K562 (cell line): ENCODE data around the gene PHLDB1. TPM values are rescaled to one million over a fixed set of nuclear protein-coding genes. Genes with fewer than 3 reads are reported as not detected.
A peak's percentile ranks its signal among the peaks of the same experiment; 100 is the strongest.

Source experiments
- BRF2 ChIP-seq: IDR thresholded peaks from 3 replicates; pipeline ENCODE4 v1.6.1; 2011; ENCODE audit warnings: borderline replicate concordance, mild to moderate bottlenecking; ENCODE audit not compliant: insufficient read length, insufficient read depth
- GABPA ChIP-seq: fragments of 200-800 bp; sonication (Bioruptor generic); conservative IDR thresholded peaks from 2 replicates; pipeline ENCODE4 v1.6.1; 2016; ENCODE audit warnings: low read depth, missing genetic modification characterization, missing compliant biosample characterization
- polyA plus RNA-seq, 8 experiments: library from polyadenylated mRNA; depleted of rRNA in 4 of 8; stranded (reverse) in 5 of 8; unstranded in 3 of 8; fragments of >200 nt; fragmentation: Nextera tagmentation in 2 of 8; fragmentation: Illumina TruSeq in 1 of 8; extraction: Ambion mirVana in 2 of 8; extraction: Trizol in 1 of 8; gene quantifications; 2 replicates each; pipeline versions ENCODE4 v1.2.1 to v1.2.3, GENCODE V29; 2011 to 2014; ENCODE audit warnings: inconsistent platforms in 1 of 8, missing spikeins in 1 of 8
- total RNA-seq, 7 experiments: library from RNA; depleted of rRNA in 6 of 7; stranded (reverse); fragments of >200 nt in 6 of 7; fragmentation: Illumina TruSeq in 2 of 7; extraction: Trizol in 2 of 7; gene quantifications; 2 replicates each; pipeline versions ENCODE4 v1.2.1 to v1.2.3, GENCODE V29; 2011 to 2021; ENCODE audit warnings: low replicate concordance in 1 of 7
- TF ChIP-seq, protein P1 (sequence below): fragments of 450-650 bp; IDR thresholded peaks from 2 replicates; pipeline ENCODE4 v1.6.1; 2017; ENCODE audit warnings: antibody characterized with exemption, mild to moderate bottlenecking

Gene PHLDB1
- total and polyA plus RNA-seq, 9 of the 15 experiments (the other 6 are each of a cell fraction or from before 2014, with no cell fraction given) = 2.0 to 28.7 (median 16.2) TPM

DNA sequence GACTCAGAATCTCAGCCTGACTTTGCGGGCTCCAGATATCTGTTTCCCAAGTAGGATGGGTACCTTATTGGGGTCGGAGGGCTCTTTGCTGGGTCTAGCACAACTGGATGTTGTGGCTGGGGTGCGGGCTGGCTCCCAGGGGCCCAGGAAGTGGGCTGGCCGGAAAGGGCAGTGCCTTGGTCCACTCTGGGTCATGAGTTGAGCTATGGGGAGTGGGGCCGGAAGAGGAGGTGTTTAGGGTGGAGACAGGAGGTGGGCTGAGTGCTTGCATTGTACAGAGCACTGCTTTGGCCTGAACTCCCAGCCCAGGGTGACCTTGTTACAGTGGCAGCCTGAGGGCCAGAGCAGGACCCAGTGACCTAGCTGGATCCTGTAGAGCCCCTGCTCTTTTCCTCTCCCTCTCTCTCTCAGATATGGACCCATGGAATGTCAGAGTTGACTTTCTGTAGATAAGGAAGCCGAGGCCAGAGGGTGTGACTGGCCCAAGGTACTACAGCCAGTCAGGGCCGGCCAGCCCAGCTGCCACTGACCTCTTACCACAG is 13.2 kb downstream of the PHLDB1 start (continued):
- TF ChIP-seq GABPA (peak; percentile 81), BRF2 (no peak)
- TF ChIP-seq, protein P1, sequence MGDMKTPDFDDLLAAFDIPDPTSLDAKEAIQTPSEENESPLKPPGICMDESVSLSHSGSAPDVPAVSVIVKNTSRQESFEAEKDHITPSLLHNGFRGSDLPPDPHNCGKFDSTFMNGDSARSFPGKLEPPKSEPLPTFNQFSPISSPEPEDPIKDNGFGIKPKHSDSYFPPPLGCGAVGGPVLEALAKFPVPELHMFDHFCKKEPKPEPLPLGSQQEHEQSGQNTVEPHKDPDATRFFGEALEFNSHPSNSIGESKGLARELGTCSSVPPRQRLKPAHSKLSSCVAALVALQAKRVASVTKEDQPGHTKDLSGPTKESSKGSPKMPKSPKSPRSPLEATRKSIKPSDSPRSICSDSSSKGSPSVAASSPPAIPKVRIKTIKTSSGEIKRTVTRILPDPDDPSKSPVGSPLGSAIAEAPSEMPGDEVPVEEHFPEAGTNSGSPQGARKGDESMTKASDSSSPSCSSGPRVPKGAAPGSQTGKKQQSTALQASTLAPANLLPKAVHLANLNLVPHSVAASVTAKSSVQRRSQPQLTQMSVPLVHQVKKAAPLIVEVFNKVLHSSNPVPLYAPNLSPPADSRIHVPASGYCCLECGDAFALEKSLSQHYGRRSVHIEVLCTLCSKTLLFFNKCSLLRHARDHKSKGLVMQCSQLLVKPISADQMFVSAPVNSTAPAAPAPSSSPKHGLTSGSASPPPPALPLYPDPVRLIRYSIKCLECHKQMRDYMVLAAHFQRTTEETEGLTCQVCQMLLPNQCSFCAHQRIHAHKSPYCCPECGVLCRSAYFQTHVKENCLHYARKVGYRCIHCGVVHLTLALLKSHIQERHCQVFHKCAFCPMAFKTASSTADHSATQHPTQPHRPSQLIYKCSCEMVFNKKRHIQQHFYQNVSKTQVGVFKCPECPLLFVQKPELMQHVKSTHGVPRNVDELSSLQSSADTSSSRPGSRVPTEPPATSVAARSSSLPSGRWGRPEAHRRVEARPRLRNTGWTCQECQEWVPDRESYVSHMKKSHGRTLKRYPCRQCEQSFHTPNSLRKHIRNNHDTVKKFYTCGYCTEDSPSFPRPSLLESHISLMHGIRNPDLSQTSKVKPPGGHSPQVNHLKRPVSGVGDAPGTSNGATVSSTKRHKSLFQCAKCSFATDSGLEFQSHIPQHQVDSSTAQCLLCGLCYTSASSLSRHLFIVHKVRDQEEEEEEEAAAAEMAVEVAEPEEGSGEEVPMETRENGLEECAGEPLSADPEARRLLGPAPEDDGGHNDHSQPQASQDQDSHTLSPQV = peak; percentile 58
